Measurements from ENCODE around the gene SLC3A2. TPM values are rescaled to one million over a fixed set of nuclear protein-coding genes. Genes with fewer than 3 reads are reported as not detected.

SLC3A2 gene
- total RNA-seq, 1 donor from 2014 or later, result 143 TPM

GRCh38 chr11:62908468-62909072 lies 27.9 kb downstream of the SLC3A2 start:
- no peak for TF ChIP-seq CTCF (IDR thresholded peaks at IDR 0.05)
- no peak for DNase-seq (ENCODE audit: low spot score in 2 of 2)
- Histone ChIP-seq H3K27ac (no peak overlapping the region), H3K4me3 (no peak overlapping the region), H3K4me1 (peaks cover 0 to 6% of the 10 kb centered on the region in 2 donors), H3K36me3 (no peaks in the 10 kb centered on the region), H3K27me3 (no peaks in the 10 kb centered on the region), H3K9me3 (no peaks in the 10 kb centered on the region)
- intact Hi-C loops (cut with DNase I), result no loop called here

- intact Hi-C loops (cut with DNase I), result no loop called here
- Histone ChIP-seq H3K27ac (peak overlapping the region in 1 of 2 donors; percentile 30), H3K9me3 (no peaks in the 10 kb centered on the region), H3K4me1 (peaks cover 0 to 6% of the 10 kb centered on the region in 2 donors), H3K4me3 (no peak overlapping the region), H3K36me3 (no peaks in the 10 kb centered on the region), H3K27me3 (no peaks in the 10 kb centered on the region)
- peak in 1 of 2 donors; percentile 72 for DNase-seq (ENCODE audit: low spot score in 2 of 2)
- TF ChIP-seq CTCF (IDR thresholded peaks at IDR 0.05), result peak in 2 of 3 experiments; percentile 23 to 31
Observed at GRCh38 chr11:62909107-62909894, 28.6 kb downstream of the SLC3A2 start.

- Histone ChIP-seq H3K4me3 (no peak overlapping the region), H3K36me3 (no peaks in the 10 kb centered on the region), H3K27me3 (no peaks in the 10 kb centered on the region), H3K4me1 (peaks cover 0 to 6% of the 10 kb centered on the region in 2 donors), H3K9me3 (no peaks in the 10 kb centered on the region), H3K27ac (no peak overlapping the region)
- no peak for DNase-seq (ENCODE audit: low spot score in 2 of 2)
- no peak for TF ChIP-seq CTCF (IDR thresholded peaks at IDR 0.05)
- intact Hi-C loops (cut with DNase I), result no loop called here
Observed at GRCh38 chr11:62910141-62910882, 29.6 kb downstream of the SLC3A2 start.

GRCh38 chr11:62911137-62912130 lies 30.7 kb downstream of the SLC3A2 start:
- H3K36me3 ChIP-seq, result no peaks in the 10 kb centered on the region
- intact Hi-C loops (cut with DNase I), result no loop called here
- no peak for DNase-seq (ENCODE audit: low spot score in 2 of 2)
- H3K9me3 ChIP-seq, result no peaks in the 10 kb centered on the region
- no peaks in the 10 kb centered on the region for H3K27me3 ChIP-seq
- H3K4me1 ChIP-seq, result peaks cover 0 to 6% of the 10 kb centered on the region in 2 donors
- H3K27ac ChIP-seq, result no peak overlapping the region
- no peak for TF ChIP-seq CTCF (IDR thresholded peaks at IDR 0.05)
- no peak overlapping the region for H3K4me3 ChIP-seq

- H3K4me3 ChIP-seq, result no peak overlapping the region
- intact Hi-C loops (cut with DNase I), result no loop called here
- H3K36me3 ChIP-seq, result no peaks in the 10 kb centered on the region
- peaks cover 0 to 6% of the 10 kb centered on the region in 2 donors for H3K4me1 ChIP-seq
- no peak for TF ChIP-seq CTCF (IDR thresholded peaks at IDR 0.05)
- H3K27me3 ChIP-seq, result no peaks in the 10 kb centered on the region
- H3K9me3 ChIP-seq, result no peaks in the 10 kb centered on the region
- no peak overlapping the region for H3K27ac ChIP-seq
- no peak for DNase-seq (ENCODE audit: low spot score in 2 of 2)
Observed at GRCh38 chr11:62912268-62912667, 31.6 kb downstream of the SLC3A2 start.
